Keratinocyte (primary cell): ENCODE data around the gene CD3G. TPM values are rescaled to one million over a fixed set of nuclear protein-coding genes. Genes with fewer than 3 reads are reported as not detected.

Source experiments
- DNase-seq: peaks from one replicate; pipeline ENCODE4 v3.0.0-alpha.2; 2011; ENCODE audit warnings: low read depth, missing footprints, low spot score
- FAIRE-seq: peaks from 2 replicates; lab custom pipeline; 2011; peaks lifted over from hg19 to GRCh38; lab: Jason Lieb, UNC
- H2AFZ ChIP-seq: 2 replicates; pipeline ENCODE4 v1.6.0; 2012; ENCODE audit warnings: low read length, control low read depth, inconsistent platforms; ENCODE audit not compliant: control insufficient read depth
- H3K27ac ChIP-seq: 2 replicates; pipeline ENCODE4 v1.5.1; 2011; ENCODE audit warnings: low read length; ENCODE audit not compliant: control insufficient read depth, insufficient read depth
- H3K27me3 ChIP-seq: 3 replicates; pipeline ENCODE4 v1.6.0; 2011; ENCODE audit warnings: low read length; ENCODE audit not compliant: control insufficient read depth, insufficient read depth; ENCODE audit errors: extremely low read depth
- H3K36me3 ChIP-seq, 2 experiments: 2 replicates in 1 of 2; 3 replicates in 1 of 2; pipeline ENCODE4 v1.5.1; 2011; ENCODE audit warnings: low read length in 2 of 2, mild to moderate bottlenecking in 1 of 2; ENCODE audit not compliant: control insufficient read depth in 2 of 2, insufficient read depth in 2 of 2; ENCODE audit errors: extremely low read depth in 1 of 2
- H3K4me1 ChIP-seq: 3 replicates; pipeline ENCODE4 v1.5.1; 2011; ENCODE audit warnings: low read length; ENCODE audit not compliant: control insufficient read depth, insufficient read depth; ENCODE audit errors: extremely low read depth
- H3K4me2 ChIP-seq: 3 replicates; pipeline ENCODE4 v1.6.0; 2011; ENCODE audit warnings: low read depth, low read length; ENCODE audit not compliant: control insufficient read depth, insufficient read depth; ENCODE audit errors: extremely low read depth
- H3K4me3 ChIP-seq, 3 experiments: fragments of 200-600 bp in 1 of 3; sonication (generic) in 1 of 3; 2 replicates in 2 of 3; 3 replicates in 1 of 3; pipeline ENCODE4 v1.5.1; 2011 to 2016; ENCODE audit warnings: low read length in 3 of 3, mild to moderate bottlenecking in 3 of 3, control low read depth in 2 of 3, inconsistent platforms in 1 of 3, low read depth in 1 of 3, mixed read lengths in 1 of 3, mixed run types in 1 of 3, moderate library complexity in 1 of 3; ENCODE audit not compliant: control insufficient read depth in 2 of 3, insufficient read depth in 2 of 3; ENCODE audit errors: extremely low read depth in 1 of 3
- H3K79me2 ChIP-seq: 2 replicates; pipeline ENCODE4 v1.6.0; 2012; ENCODE audit warnings: low read length; ENCODE audit not compliant: control insufficient read depth, insufficient read depth
- H3K9ac ChIP-seq: 3 replicates; pipeline ENCODE4 v1.6.0; 2011; ENCODE audit warnings: low read length; ENCODE audit not compliant: control insufficient read depth, insufficient read depth; ENCODE audit errors: extremely low read depth
- H3K9me1 ChIP-seq: 3 replicates; pipeline ENCODE4 v1.6.0; 2011; ENCODE audit warnings: low read length; ENCODE audit not compliant: control insufficient read depth, insufficient read depth; ENCODE audit errors: extremely low read depth
- H3K9me3 ChIP-seq: 2 replicates; pipeline ENCODE4 v1.5.1; 2012; ENCODE audit warnings: low read depth, low read length; ENCODE audit not compliant: control insufficient read depth
- H4K20me1 ChIP-seq: 3 replicates; pipeline ENCODE4 v1.6.0; 2011; ENCODE audit warnings: low read length; ENCODE audit not compliant: control insufficient read depth, insufficient read depth; ENCODE audit errors: extremely low read depth
- CTCF ChIP-seq, 3 experiments: IDR thresholded peaks in 1 of 3; conservative IDR thresholded peaks in 1 of 3; optimal IDR thresholded peaks in 1 of 3; 2 replicates in 2 of 3; 3 replicates in 1 of 3; pipeline versions ENCODE3 to v1.5.1; 2011; ENCODE audit warnings: low read length in 3 of 3, mild to moderate bottlenecking in 3 of 3, moderate library complexity in 2 of 3, control low read depth in 1 of 3, inconsistent platforms in 1 of 3; ENCODE audit not compliant: insufficient read depth in 2 of 3; ENCODE audit errors: extremely low read depth in 1 of 3
- EZH2 ChIP-seq: IDR thresholded peaks from one replicate; pipeline ENCODE4 v1.6.1; 2012; ENCODE audit warnings: inconsistent platforms, mild to moderate bottlenecking, low read length, moderate library complexity
- dilution Hi-C: fragments of 300-500 bp; cut with MboI; formaldehyde crosslinking; loops from one replicate; pipeline ENCODE4 v1.7.0; 2020; ENCODE audit warnings: low sequenced_read_pairs; ENCODE audit not compliant: extremely low pct_ligation_motif_present
- polyA plus RNA-seq, 5 experiments: library from polyadenylated mRNA; depleted of rRNA in 3 of 5; stranded (reverse) in 3 of 5; stranded (forward) in 1 of 5; unstranded in 1 of 5; fragments of >200 nt; gene quantifications; 1 replicate in 1 of 5; 2 replicates in 3 of 5; 3 replicates in 1 of 5; pipeline versions ENCODE4 v1.2.1 to v1.2.3, GENCODE V29; 2011 to 2012; ENCODE audit warnings: missing spikeins in 2 of 5, low read depth in 1 of 5, low replicate concordance in 1 of 5

Gene CD3G
- polyA plus RNA-seq, 1 donor (not counting 4 experiments of a cell fraction or from before 2014, with no cell fraction given): not detected

DNA sequence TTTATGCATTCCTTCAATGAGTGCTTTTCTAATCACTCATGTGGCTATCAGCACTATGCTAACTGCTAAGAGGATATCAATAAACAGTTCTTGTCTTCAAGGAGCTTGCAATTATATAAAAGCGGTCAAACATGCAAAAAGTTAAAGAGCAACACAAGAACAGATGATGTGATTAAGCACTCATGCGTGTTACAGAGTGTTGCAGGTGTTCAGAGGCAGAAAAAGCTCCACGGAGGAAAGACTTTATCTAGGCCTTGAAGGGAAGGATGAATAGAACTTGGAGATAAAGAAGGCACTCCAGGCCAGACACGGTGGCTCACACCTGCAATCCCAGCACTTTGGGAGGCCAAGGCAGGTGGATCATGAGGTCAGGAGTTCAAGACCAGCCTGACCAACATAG is 26.0 kb upstream of the CD3G start:
- Histone ChIP-seq H3K4me1 (peaks cover 14% of the 10 kb centered on the region), H3K4me3 (no peak overlapping the region), H3K27ac (no peak overlapping the region), H3K79me2 (no peaks in the 10 kb centered on the region), H3K9me1 (no peaks in the 10 kb centered on the region), H3K9ac (no peak overlapping the region), H2AFZ (no peak overlapping the region), H3K4me2 (no peak overlapping the region), H4K20me1 (no peaks in the 10 kb centered on the region), H3K27me3 (peaks cover 9% of the 10 kb centered on the region), H3K9me3 (no peaks in the 10 kb centered on the region), H3K36me3 (no peaks in the 10 kb centered on the region)
- FAIRE-seq: no peak
- dilution Hi-C loops: no loop called here
- TF ChIP-seq CTCF (optimal IDR thresholded peaks at IDR 0.05 in 1 of 3, IDR thresholded peaks at IDR 0.05 in 1 of 3, conservative IDR thresholded peaks at IDR 0.05 in 1 of 3; ENCODE audit: extremely low read depth in 1 of 3, insufficient read depth in 2 of 3, low read length in 3 of 3): no peak
- no peak for TF ChIP-seq EZH2
- DNase-seq: no peak

DNA sequence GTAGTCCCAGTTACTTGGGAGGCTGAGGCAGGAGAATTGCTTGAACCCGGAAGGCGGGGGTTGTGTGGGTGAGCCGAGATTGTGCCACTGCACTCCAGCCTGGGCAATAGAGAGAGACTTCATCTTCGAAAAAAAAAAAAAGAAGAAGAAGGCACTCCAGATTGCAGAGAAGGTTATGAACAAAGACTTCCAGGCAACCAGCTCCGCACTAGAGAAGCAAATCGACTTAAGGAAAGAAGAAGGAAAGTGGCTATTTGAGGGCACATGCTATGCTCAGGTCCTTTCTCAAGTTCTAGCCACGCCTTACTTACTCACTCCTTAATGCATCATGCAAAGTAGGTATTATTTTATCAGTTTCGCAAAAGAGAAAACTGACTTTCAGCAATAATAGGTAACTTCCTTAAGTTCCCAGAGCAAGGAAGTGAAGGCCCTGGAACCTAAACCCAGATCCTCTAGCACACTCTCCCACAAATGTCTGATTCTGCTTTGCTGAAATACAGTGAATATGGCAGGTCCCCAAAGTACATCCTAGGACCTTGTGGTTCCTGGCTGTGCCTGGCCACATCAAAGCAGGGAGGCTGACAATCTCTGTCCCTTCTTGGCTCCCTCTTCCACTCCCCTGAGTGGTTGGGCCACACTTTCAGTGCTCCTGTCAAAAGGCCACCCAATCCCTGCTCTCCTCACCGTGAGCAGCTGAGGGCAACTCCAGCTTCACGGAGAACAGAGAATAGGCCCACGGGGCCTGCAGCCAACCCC is 25.4 kb upstream of the CD3G start:
- Histone ChIP-seq H4K20me1 (no peaks in the 10 kb centered on the region), H3K9ac (no peak overlapping the region), H3K9me1 (no peaks in the 10 kb centered on the region), H3K27me3 (peaks cover 9% of the 10 kb centered on the region), H2AFZ (no peak overlapping the region), H3K9me3 (no peaks in the 10 kb centered on the region), H3K27ac (no peak overlapping the region), H3K4me2 (no peak overlapping the region), H3K4me3 (no peak overlapping the region), H3K79me2 (no peaks in the 10 kb centered on the region), H3K36me3 (no peaks in the 10 kb centered on the region), H3K4me1 (peaks cover 14% of the 10 kb centered on the region)
- no peak for TF ChIP-seq CTCF (optimal IDR thresholded peaks at IDR 0.05 in 1 of 3, IDR thresholded peaks at IDR 0.05 in 1 of 3, conservative IDR thresholded peaks at IDR 0.05 in 1 of 3; ENCODE audit: extremely low read depth in 1 of 3, insufficient read depth in 2 of 3, low read length in 3 of 3)
- no peak for TF ChIP-seq EZH2
- dilution Hi-C loops: no loop called here
- DNase-seq (no peak), FAIRE-seq (no peak)
